NCI-H345 (cell line): ENCODE measurements around the gene CYP24A1.

Experiments used
- DNase-seq: peaks from one replicate; lab custom pipeline; 2025; lab: John Stamatoyannopoulos, UW

Gene CYP24A1

GRCh38 chr20:54112221-54112884, 61.4 kb downstream of the CYP24A1 start:
- no peak for DNase-seq

- DNase-seq, result no peak
Measured at GRCh38 chr20:54111460-54111859, 62.3 kb downstream of the CYP24A1 start.

DNA sequence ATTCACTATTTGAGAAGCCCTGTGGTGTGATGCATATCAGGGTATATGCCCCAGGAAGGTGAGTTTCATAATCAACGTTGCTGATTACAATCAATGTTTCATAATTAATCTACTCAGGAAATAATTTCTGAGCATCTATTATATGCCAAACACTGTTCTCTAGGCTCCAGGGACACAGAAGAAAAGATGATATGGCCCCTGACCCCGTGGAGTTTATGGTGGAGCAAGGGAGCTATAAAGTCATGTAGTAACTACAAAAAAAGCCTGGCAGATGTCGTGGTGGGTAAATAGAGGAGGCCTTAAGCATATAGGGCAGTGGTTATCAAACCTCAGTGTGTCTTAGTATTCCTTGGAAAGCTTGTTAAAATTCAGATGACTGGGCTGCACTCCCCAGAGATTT, 63.3 kb downstream of the CYP24A1 start:
- no peak for DNase-seq

- no peak for DNase-seq
Measured at GRCh38 chr20:54110041-54110440, 63.7 kb downstream of the CYP24A1 start.

- DNase-seq, result no peak
Measured at GRCh38 chr20:54108817-54109216, 65.0 kb downstream of the CYP24A1 start.

DNA sequence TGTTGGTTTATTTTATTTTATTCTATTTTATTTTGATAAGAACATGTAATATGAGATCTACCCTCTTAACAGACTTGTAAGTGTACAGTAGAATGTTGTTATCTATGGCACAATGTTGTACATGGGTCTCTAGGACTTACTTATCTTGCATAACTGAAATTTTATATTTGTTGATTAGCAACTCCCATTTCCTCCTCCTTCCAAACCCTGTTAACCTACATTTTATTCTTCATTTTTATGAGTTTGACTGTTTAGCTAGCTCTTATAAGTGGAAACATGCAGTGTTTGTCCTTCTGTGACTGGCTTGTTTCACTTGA, 65.5 kb downstream of the CYP24A1 start:
- DNase-seq, result no peak

DNA sequence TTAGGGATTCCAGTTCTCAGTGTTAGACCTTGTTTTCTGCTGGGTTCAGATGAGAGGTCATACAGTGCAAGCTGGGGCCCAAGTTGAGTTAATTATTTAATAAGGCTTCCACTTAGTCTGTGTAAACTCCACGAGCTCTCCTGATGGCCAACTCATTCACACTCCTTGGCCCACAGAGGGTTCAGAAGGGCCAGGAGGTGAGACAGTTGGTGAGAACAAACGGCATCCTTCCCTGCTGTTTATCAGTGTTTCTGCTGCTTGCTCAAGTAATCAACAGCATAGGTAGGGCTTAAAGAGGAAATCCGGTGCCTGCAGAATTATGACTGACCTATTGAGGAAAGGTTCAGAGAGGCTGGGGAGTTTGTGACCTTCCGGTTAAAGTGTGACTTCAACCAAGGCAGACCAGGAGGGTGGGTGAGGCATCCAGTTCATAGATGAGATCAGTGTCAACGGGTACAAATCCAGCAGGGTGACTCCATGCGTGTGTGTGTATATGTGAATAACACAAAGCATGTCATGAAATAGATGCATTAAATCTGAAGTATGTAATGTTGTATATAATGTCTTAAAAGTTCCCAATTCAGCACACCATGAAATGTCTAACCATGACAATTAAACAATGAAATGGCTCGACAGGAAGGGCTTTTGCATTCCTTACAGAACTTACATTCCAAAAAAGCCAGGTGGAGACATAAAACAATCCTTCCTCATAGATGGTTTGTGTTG, 66.0 kb downstream of the CYP24A1 start:
- no peak for DNase-seq

GRCh38 chr20:54107181-54107580, 66.6 kb downstream of the CYP24A1 start:
- DNase-seq, result no peak

- DNase-seq, result no peak
Measured at GRCh38 chr20:54106162-54106561, 67.6 kb downstream of the CYP24A1 start.

DNA sequence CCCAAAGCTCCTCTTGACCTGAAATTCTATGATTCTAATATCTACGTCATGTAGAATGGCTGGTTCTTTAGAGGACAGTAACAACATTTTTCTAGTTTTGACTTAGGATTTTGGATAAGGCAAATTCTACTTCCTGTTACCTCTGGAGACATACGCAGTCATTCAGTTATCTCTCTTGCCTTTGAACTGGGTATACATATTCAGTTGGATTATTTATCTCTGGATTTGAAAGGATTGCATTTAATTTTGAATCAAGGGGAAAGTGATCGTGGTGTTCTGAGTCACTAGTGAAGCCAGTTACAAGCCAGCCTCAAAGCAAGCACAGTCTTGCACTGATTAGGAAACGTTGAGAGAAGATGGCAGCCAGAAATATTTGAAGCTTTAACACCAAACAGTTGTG, 68.1 kb downstream of the CYP24A1 start:
- DNase-seq, result no peak

GRCh38 chr20:54104781-54105180, 69.0 kb downstream of the CYP24A1 start:
- DNase-seq, result no peak

DNA sequence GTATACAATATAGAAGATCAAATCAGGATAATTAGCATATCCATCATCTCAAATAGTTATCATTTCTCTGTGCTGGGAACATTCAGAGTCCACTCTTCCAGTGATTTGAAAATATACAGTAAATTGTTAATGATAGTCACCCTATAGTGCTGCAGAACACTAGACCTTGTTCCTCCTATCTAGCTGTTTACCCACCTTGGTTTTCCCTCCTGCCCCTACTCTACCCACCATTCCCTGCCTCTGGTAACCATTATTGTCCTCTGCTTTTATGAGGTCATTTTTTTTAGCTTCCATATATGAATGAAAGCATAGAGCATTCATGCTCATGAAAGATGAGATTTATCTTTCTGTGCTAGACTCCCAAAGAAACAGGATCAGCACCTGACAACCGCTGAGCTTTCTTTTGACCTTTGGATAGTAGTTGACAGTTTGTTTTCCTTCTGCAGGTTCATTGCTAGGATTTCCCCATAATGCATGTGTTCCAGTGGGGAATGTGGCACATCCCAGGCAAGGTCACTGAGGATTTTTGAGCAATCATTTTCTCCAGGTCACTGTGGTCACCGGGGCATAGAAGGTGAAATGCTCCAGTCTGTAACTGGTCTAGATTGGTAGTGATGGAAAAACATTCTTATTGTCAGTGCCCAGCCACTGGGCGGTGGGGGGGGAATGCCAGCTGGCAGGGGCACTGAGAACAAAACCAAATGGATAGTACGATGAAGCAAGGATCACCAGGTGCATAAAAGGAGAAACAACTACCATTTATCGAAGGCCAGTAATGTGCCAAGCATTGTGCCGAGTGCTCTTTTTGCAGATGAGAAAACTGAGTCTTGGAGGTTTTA, 69.8 kb downstream of the CYP24A1 start:
- no peak for DNase-seq
